Islet precursor cell (in vitro differentiated cells): Measurements from ENCODE around the gene FANCG.
A peak's percentile ranks its signal among the peaks of the same experiment; 100 is the strongest.

Source experiments
- DNase-seq: peaks from one replicate; pipeline ENCODE4 v3.0.0-alpha.2; 2018

FANCG gene

GRCh38 chr9:35079426-35080341 is at the start of gene FANCG:
Gene FANCG, minus strand, starts transcription at chr9:35079942. Its CDS starts 418 bp downstream, at chr9:35079524.
- DNase-seq = peak; percentile 95

- DNase-seq = peak; percentile 95
Observed at GRCh38 chr9:35116898-35117551, 37.3 kb upstream of the FANCG start.

- DNase-seq = no peak
Observed at GRCh38 chr9:35116539-35116897, 36.8 kb upstream of the FANCG start.

- DNase-seq = peak; percentile 100
Observed at GRCh38 chr9:35115680-35116538, 36.2 kb upstream of the FANCG start, which contains the start of gene ATOSB. Gene ATOSB, minus strand, starts transcription at chr9:35115862. Its CDS starts 7,588 bp downstream, at chr9:35108274.

GRCh38 chr9:35114840-35115628 is 35.3 kb upstream of the FANCG start:
- DNase-seq = peak; percentile 79

- DNase-seq = peak; percentile 100
Observed at GRCh38 chr9:35114113-35114839, 34.5 kb upstream of the FANCG start.

GRCh38 chr9:35112257-35113020 is 32.7 kb upstream of the FANCG start:
- no peak for DNase-seq

GRCh38 chr9:35111001-35111933 is 31.5 kb upstream of the FANCG start:
- DNase-seq = peak; percentile 100

- peak; percentile 72 for DNase-seq
Observed at GRCh38 chr9:35110327-35110761, 30.6 kb upstream of the FANCG start.

- peak; percentile 28 for DNase-seq
Observed at GRCh38 chr9:35108946-35109575, 29.3 kb upstream of the FANCG start.

- DNase-seq = peak; percentile 28
Observed at GRCh38 chr9:35108461-35108860, 28.7 kb upstream of the FANCG start.

GRCh38 chr9:35107297-35108290 is 27.9 kb upstream of the FANCG start:
- DNase-seq = peak; percentile 37

GRCh38 chr9:35106343-35106730 is 26.6 kb upstream of the FANCG start:
- peak; percentile 22 for DNase-seq

GRCh38 chr9:35105571-35106342 is 26.0 kb upstream of the FANCG start:
- DNase-seq = peak; percentile 31

- DNase-seq = peak; percentile 31
Observed at GRCh38 chr9:35105126-35105525, 25.4 kb upstream of the FANCG start.

- no peak for DNase-seq
Observed at GRCh38 chr9:35104586-35104985, 24.8 kb upstream of the FANCG start.
